HUDEP-2 (cell line): Measurements from ENCODE around the gene BEST3.

Experiments used
- DNase-seq, 76 experiments: peaks; one replicate each; lab custom pipeline; 2025; ENCODE audit not compliant: unreplicated experiment in 76 of 76; lab: John Stamatoyannopoulos, UW

Gene BEST3

DNA sequence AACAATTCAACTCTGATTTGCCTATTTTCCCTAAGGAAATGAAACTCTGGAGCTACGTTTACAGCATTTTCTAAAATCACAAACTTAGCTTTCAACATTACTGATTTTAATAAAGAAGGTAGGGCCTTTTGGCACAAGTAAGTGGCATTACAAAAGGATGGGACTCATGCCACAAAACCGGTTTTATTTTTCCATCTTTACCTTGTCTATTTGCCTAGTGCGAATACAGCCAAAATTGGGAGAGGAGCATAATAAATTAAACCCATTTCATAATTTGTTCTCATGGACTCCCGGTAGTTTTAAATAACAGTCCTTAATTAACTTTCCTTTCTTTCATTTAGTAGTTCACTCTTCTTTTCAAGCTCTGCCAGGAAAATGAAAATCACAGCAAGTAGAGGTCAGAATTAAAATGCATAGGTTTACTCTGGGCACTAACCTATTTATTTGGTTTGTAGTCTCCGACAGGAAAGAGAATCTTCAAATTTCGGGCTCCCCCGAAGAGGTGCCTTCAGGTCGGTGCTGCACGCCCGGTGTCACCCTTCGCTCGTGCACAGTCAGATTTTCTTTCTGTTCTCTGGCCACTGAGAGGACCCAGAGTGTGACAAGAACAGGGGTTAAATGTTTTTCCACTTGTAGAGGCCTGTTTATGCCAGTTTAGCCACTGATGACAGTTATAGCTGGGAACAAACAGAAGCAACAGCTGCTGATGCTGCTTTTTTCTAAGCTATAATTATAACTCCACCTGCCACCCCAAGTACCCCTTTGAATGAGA is at the start of gene BEST3:
BEST3 (minus strand) TSS at position 535 of the 772 bp plus-strand sequence. CDS start 1,505 bp downstream, outside the sequence.
- DNase-seq: no peak

DNA sequence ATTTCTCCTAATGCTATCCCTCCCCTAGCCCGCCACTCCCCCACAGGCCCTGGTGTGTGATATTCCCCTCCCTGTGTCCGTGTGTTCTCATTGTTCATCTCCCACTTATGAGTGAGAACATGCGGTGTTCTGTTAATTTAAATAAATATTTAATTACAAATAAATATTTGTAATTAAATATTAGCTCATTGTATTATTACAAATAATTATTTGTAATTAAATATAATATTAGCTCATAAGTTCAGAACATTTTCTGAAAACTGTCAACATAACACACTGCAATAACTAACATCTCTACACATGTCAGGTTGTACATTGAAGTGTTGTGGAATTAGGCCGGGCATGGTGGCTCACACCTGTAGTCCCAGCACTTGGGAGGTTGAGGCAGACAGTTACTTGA is 45.0 kb upstream of the BEST3 start:
- no peak for DNase-seq

DNA sequence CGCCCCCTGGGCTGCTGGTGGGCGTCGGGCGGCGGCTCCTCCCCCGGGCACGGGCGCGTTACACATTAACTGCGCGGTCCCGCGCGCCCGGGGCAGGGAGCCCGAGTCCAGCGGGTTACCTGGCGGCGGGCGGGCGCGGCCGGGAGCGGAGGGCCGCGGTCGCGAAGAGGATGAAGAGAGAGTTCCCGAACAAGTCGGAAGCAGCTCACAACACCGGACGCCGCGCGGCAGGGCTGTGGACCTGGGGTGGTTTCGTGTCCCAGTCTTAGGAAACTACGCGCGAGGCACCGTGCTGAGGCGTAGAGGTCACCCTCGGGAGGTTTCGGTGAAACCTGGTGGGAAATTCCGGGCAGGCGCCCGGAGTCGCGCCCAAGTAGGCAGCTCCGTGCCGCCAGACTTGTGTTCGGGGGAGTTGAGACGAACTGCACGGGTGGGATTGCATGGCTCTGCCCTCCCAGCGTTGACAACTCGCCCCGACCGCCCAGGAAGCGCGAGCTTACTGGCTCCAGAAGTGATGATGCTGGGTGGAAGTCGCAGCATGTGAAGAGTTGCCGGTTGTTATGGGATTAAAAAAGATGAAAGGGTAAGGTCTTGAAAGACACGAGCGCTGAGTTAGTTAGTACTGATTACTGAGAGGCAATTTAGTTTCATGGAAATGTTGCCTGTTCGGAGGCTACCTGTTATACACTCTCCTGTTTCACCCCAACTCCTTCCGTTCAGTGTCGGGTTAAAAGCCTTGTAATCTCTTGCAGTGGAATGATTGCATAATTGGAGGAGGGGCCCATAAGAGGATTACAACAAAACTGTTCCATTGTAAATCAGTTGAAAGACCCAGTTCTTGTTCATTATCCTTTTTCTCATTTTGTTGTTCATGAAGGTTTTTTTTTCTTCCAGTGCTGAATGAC is 40.4 kb upstream of the BEST3 start:
- DNase-seq: peak in 24 of 76 experiments; percentile 3 to 45 (median 14)

DNA sequence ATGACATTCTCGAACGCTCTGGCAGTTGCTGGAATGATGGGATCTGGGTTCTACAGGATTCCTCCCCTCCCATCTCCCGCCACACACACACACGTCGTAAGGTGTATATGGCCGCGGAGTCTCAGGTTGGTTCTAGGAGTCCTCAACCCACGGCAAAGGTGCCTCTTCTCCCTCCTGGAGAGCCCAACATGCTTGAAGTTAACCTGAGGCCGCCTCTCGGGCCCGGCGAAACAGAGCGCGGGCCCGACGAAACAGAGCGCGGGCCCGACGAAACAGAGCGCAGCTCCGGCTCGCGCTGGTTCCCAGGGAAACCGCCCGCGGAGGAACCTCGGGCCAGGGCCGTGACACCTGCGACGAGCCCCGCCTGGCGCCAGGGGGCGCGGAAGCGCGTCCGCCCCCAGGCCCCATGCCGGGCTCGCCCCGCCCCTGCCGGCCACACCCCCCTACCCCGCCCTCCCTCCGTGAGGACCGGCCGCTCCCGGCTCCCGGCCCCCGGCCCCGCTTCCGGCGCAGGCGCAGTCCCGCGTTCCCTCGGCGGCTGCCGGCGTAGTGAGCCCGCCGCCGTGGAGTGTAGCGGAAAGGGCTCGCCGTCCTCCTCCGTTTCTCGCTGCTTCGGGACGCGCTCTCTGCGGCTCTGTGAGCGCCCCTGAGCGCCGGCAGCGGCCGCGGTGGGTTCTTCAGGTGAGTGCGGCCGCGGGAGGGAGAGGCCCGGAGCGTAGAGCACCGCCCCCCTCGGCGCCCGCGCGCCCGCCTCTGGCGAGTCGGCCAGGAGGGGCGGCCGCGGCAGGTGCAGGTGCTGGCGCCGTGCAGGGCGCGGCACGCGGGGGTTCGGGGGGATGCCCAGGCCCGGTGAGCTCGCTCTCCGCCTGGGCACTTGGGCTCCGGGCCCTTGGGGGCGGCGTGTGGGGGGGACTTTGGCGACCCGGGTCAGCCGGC is 39.5 kb upstream of the BEST3 start, which contains the start of gene RAB3IP:
RAB3IP (plus strand) TSS at position 510 of the 936 bp plus-strand sequence. CDS start 16,549 bp downstream, outside the sequence.
- DNase-seq: peak in 73 of 76 experiments; percentile 14 to 94 (median 79)

GRCh38 chr12:69733638-69734037 is 34.5 kb upstream of the BEST3 start:
- no peak for DNase-seq

DNA sequence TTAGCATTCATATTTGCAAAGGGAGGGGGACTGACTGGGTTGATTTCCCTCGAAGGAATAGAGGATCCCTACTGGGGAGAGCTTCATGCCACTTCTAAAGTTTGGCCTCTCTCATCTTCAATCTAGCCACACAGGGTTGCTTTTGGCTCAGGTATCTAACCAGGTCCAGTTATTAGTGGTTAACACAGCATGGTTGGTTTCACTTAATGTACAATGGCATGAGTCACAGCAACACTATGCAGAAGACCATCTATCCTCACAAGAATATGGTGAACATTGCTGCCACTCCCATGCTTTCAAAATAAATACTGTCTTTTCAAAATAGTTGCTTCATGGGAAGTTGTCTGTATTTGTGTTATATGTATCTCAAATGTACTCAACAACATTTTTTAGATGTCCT is 33.0 kb upstream of the BEST3 start:
- no peak for DNase-seq

GRCh38 chr12:69726922-69727321 is 27.8 kb upstream of the BEST3 start:
- DNase-seq: no peak

- DNase-seq: no peak
Measured at GRCh38 chr12:69720750-69721149, 21.6 kb upstream of the BEST3 start.

- DNase-seq: no peak
Measured at GRCh38 chr12:69719336-69720316, 20.5 kb upstream of the BEST3 start.

DNA sequence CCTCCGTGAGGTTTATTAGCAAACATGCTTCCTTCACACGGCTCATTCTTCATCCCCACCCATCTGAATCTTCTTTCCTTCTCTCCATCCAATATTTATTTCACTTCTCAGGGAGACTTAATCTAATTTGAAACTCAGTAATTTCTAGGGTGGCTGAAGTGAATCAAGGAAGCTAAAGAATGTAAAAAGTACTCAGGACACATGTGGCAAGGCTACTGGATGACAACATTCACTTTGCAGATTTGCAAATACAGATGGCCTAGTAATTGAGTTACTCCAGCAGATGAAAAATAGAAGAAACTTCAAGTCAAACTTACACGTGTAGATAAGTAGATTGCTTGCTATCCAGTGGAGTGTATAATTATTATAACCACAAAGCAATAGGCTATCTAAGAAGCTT is 15.4 kb upstream of the BEST3 start:
- DNase-seq: no peak

DNA sequence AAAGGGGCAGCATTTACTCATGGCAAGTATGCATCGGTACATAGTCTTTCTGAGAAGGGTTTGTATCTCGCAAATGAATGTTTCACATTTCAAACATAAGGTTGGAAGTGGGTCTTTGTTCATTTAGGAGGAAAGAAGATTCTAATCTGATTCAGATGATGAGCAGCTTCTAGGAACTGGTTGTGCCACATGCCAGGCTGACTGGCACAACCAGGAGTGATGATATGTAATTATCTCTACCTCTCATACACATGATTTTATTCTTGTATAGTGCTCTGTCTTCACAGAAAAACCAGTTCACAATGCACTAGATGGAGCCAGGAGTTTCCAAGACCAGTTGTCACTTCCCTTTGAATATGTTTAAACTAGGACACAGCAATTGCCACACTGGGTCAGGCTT is 13.7 kb upstream of the BEST3 start:
- no peak for DNase-seq

DNA sequence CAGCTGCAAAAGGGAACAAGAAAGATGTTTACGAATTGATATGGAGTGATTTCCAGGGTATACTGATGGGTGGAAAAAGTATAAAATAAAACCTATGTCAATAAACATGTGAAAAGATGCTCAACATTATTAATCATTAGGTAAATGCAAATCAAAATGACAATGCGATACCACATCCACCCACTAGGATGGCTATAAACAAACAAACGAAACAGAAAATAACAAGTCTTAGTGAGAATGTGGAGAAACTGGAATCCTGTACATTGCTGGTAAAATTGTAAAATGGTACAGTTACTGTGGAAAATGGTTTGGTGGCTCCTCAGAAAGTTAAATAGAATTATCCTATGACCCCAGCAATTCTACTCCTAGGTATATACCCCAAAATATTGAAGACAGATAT is 9.5 kb upstream of the BEST3 start:
- no peak for DNase-seq

DNA sequence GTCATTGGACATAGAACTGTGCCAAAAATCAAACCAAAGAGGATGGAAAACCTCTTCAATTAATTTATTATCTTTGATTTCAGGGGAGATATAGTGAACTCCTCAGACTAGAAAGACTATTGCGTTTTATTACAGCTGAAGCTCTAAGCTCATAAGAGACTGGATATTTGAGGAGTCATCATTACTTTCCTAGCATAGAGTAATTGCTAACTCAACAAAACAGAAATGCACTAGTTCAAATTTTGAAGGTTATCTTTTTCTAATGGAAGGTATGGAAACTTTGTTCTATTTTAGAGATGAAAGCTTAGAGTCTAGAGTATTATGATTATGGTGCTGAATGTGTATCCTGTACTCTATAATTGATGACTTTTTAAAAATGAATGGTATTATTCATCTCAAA is 5.3 kb upstream of the BEST3 start:
- no peak for DNase-seq

GRCh38 chr12:69703146-69703642 is 4.1 kb upstream of the BEST3 start:
- DNase-seq: no peak

- no peak for DNase-seq
Measured at GRCh38 chr12:69701826-69702225, 2.7 kb upstream of the BEST3 start.

- no peak for DNase-seq
Measured at GRCh38 chr12:69698054-69698453, 1.0 kb downstream of the BEST3 start.

GRCh38 chr12:69694123-69694522 is 5.0 kb downstream of the BEST3 start:
- no peak for DNase-seq

GRCh38 chr12:69689638-69690037 is 9.5 kb downstream of the BEST3 start:
- DNase-seq: no peak
